ENCODE measurements around the gene OLIG1.

Gene OLIG1

GRCh38 chr21:33105088-33105487 lies 35.1 kb downstream of the OLIG1 start:
- no peak for DNase-seq

DNA sequence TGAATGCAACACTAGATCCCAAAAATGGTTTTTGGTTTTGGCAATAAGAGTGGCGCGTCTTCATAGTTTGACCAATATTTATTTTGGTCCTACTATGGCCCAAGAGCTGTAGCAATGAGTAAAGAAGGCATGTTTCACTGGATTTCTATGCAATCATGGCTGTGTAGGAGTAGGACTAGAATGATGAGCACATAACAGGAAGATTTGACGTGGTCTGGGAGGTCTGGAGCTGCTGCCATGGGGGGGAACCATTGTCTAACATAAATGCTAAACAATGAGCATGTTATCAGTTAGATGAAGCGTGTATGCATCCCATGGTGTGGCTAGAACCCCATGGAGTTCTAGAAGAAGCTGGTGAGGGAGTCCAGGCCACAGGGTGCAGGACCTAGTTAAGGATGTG lies 38.3 kb downstream of the OLIG1 start:
- no peak for DNase-seq

- no peak for DNase-seq
These were observed 39.8 kb downstream of the OLIG1 start for GRCh38 chr21:33109574-33110339.

DNA sequence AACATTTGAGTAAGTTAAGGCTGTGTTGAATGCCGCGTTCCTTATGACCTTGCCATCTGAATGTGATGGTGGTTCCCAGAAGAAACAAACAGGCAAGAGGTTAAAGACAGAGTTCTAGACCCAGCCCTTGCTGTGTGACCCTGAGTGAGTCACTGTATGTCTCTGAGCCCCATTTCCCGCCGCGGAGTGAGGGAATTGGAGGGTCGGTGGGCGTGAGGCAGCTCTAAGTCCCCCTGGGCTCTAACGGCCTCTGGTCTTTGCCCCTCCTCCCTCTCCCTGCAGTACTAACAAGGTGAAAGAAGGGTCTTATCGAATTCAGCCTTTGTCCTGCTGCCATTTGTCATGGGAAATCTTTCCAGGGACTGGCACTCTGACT lies 40.4 kb downstream of the OLIG1 start:
- DNase-seq: no peak

DNA sequence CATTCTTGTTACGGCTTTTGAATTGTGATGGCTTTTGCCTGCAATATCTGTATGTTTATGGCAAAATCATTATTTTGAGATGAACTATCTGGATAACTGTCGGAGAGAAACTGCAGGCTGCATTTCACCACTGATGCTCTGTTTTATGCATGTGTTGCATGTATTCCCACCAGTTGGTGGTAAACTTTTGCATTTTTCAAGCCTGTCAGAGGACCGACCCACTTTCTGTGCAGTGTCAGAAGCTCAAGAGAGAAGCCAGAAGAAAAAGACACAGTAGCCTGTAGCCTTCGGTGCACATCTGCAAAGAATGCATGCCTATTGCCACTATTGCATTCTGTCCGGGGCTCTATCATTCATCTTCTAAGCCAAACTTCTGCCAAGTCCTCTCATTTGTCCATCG lies 41.6 kb downstream of the OLIG1 start:
- DNase-seq: no peak

DNA sequence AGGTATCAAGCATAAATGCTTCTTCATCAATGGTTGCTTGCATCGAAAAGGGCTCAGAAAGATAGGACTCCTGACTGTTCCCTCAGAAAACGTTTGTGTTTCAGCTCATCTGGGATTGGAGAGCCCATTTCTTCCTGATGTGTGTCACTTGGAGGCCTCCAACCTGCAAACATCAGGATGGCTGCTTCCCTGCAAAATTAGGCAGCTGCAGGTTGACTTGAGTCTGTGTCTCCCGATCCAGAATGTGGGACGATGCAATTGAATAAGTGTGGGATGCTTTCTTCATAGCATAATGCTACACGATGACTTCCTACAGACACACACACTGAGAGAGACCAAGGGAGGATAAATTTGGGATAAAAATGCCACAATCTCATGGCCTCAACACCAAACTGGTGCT lies 42.2 kb downstream of the OLIG1 start:
- DNase-seq: no peak

GRCh38 chr21:33112681-33113080 lies 42.7 kb downstream of the OLIG1 start:
- DNase-seq: no peak

- no peak for DNase-seq
These were observed 43.2 kb downstream of the OLIG1 start for GRCh38 chr21:33113131-33113530.

DNA sequence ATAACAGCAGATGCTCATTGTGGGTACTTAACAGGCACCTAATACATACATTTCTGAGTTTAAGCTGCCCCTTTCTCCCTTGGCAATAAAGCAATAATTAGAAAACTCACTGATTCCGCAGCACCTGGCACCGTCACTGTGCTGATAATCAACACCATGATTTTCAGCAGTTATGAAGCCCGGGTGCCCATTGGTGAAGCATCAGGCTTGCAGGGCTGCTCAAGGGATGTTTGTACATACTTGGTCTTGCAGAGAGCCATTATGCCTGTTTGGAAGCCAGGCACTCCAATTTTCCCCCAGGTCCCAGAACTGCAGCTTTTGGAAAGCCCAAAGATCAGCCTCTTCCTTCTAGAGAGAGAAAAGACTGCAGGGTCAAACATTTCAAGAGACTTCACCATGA lies 44.3 kb downstream of the OLIG1 start:
- DNase-seq: no peak

DNA sequence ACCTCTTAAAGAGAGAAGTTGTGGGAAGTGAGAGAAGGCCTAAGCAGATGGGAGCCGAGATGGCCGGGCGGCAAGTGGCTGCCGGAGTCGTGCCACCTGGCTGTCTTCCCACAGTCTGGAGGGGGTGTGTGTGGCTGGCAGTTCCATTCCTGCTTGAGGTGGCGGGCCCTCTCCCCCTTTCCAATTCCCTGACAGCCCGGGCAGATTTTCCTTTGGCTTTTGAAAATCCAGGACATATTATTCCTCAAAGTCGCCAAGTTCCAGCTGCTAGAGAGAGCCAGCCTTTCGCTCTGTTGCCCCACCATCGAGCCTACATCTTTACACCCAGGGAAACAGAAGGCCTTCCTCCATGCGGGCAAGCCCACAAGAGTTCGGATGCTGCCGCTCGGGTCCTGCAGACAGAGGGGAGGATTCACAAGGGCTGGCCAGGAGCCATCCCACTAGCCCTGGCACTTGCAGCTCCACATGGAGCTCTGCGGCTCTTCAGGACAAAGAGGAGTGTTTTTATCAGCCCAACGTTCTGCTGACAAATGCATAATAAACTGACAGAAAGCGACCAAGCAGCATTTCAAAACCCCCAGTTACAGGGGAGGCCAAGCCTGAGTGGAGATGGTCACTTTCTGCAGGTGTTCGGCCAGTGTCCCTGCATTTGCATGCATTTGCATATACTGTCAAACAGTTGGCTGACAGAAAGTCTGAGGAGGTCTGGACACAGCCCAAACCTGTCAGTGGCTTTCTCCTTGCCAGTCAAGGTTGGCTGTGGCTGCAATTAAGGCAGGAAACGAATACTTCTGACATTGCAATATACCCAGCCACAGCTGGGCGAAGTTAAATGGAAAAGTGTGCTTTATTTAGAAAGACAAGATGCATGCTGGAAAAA lies 45.9 kb downstream of the OLIG1 start:
- DNase-seq: no peak

GRCh38 chr21:33116676-33117075 lies 46.7 kb downstream of the OLIG1 start:
- no peak for DNase-seq

DNA sequence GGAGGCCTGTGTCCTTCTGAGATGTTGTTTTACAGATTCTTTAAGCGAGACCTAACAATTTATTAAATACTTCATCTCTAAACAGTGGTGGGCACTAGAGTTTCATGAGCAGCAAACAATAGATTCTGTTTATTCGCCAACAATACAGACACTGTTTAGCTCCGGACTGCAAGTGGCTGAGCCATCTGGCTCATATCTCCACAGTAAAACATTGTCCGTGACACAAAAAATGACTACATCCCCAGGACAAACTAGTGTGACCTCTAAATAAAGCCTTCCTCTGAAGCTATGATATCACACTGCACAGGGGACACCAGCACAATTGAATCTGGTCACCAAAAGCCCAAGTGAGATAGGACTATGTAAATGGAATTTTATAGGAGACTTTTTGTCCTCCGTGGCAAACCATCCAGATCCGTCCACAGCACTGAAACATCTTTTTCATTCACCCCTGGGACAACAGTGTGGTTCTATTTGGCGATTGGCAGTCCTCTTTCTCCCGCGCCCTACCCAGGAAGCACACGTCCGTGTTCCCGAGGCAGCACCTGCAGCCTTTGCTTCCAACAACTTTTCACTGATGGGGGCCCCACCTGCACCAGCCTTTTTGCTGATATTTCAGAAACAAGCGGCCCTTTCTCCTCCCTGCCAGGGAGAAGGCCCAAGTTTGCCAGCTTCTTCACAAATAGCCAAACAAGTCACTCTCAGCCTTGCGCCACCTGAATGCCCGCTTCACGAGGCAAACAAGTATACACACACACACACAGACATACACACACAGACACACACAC lies 47.4 kb downstream of the OLIG1 start:
- DNase-seq: no peak

Data from fibroblast of skin of right quadriceps (primary cell).